Testis (tissue), 3 donors: ENCODE measurements around the gene GLS. TPM values are rescaled to one million over a fixed set of nuclear protein-coding genes. Genes with fewer than 3 reads are reported as not detected.

Experiments
- DNase-seq: peaks from one replicate; pipeline ENCODE4 v3.0.0-alpha.2; 2019
- H3K27ac ChIP-seq, 2 donors: fragments of 200-600 bp; sonication (generic); one replicate each; pipeline ENCODE4 v1.5.1; 2019
- H3K27me3 ChIP-seq: fragments of 200-600 bp; sonication (generic); one replicate; pipeline ENCODE4 v1.5.1; 2019
- H3K36me3 ChIP-seq: fragments of 200-600 bp; sonication (generic); one replicate; pipeline ENCODE4 v1.5.1; 2017; ENCODE audit warnings: low read depth; ENCODE audit errors: missing control alignments
- H3K4me1 ChIP-seq: fragments of 200-600 bp; sonication (generic); one replicate; pipeline ENCODE4 v1.5.1; 2019
- H3K4me3 ChIP-seq, 2 donors: fragments of 200-600 bp; sonication (generic); one replicate each; pipeline ENCODE4 v1.5.1; 2017 to 2019
- H3K9me3 ChIP-seq: fragments of 200-600 bp; sonication (generic); one replicate; pipeline ENCODE4 v1.5.1; 2017
- CTCF ChIP-seq, 3 experiments: fragments of 450-650 bp in 2 of 3; fragments of 200-600 bp in 1 of 3; sonication (generic) in 1 of 3; IDR thresholded peaks; one replicate each; pipeline ENCODE4 v1.5.1; 2016 to 2019; ENCODE audit warnings: antibody characterized with exemption in 3 of 3, mild to moderate bottlenecking in 2 of 3, moderate library complexity in 1 of 3
- POLR2A ChIP-seq: fragments of 450-650 bp; IDR thresholded peaks from one replicate; pipeline ENCODE4 v1.6.1; 2017; ENCODE audit warnings: antibody characterized with exemption, mild to moderate bottlenecking, moderate library complexity
- WGBS, 2 donors: methylation state at CpG; one replicate each; pipeline ENCODE4 v1.1.5; 2018; 5-methylcytosine and 5-hydroxymethylcytosine counted together
- intact Hi-C: fragments of 100-400 bp; cut with DNase I; formaldehyde crosslinking; loops from one replicate; pipeline ENCODE4 v1.15.1; 2023; ENCODE audit warnings: low total_unique reads
- polyA plus RNA-seq: library from polyadenylated mRNA; stranded (reverse); fragments of 350-450 nt; fragmentation: Illumina TruSeq; extraction: RNeasy Lipid Tissue Mini Kit (QIAGEN cat#74804); gene quantifications from one replicate; pipeline ENCODE4 v1.2.3, GENCODE V29; 2014; ENCODE audit warnings: low read depth, low replicate concordance; ENCODE audit not compliant: insufficient read depth
- total RNA-seq, 2 donors: library from RNA; depleted of rRNA; stranded (reverse); fragments of >200 nt; gene quantifications; one replicate each; pipeline ENCODE4 v1.2.3, GENCODE V29; 2016

The GLS gene
- total and polyA plus RNA-seq, 3 donors from 2014 or later, result 22.8 to 130 (median 77.7) TPM

- Histone ChIP-seq H3K4me1 (peaks cover 17% of the 10 kb centered on the region), H3K27ac (no peak overlapping the region), H3K9me3 (no peaks in the 10 kb centered on the region), H3K36me3 (no peaks in the 10 kb centered on the region), H3K27me3 (no peaks in the 10 kb centered on the region), H3K4me3 (no peak overlapping the region)
- TF ChIP-seq POLR2A (no peak), CTCF (IDR thresholded peaks at IDR 0.05) (no peak)
- WGBS, 2 donors, result 94 to 96% methylated on average over 2 of the region's 2 CpGs
- DNase-seq, result no peak
- intact Hi-C loops, result no loop called here
These were observed 95.9 kb downstream of the GLS start for GRCh38 chr2:190976521-190976920.

GRCh38 chr2:190977505-190977904 is 96.9 kb downstream of the GLS start:
- H3K4me3 ChIP-seq, result no peak overlapping the region
- H3K4me1 ChIP-seq, result peaks cover 17% of the 10 kb centered on the region
- DNase-seq, result no peak
- no peaks in the 10 kb centered on the region for H3K9me3 ChIP-seq
- no peaks in the 10 kb centered on the region for H3K27me3 ChIP-seq
- 94% methylated on average over 5 of the region's 5 CpGs for WGBS, 2 donors
- TF ChIP-seq CTCF (IDR thresholded peaks at IDR 0.05), result no peak
- TF ChIP-seq POLR2A, result no peak
- H3K36me3 ChIP-seq, result no peaks in the 10 kb centered on the region
- intact Hi-C loops, result no loop called here
- no peak overlapping the region for H3K27ac ChIP-seq

- WGBS, 2 donors, result 91 to 95% methylated on average over 17 of the region's 17 CpGs
- H3K36me3 ChIP-seq, result no peaks in the 10 kb centered on the region
- H3K9me3 ChIP-seq, result no peaks in the 10 kb centered on the region
- no peak for DNase-seq
- H3K4me3 ChIP-seq, result no peak overlapping the region
- no peaks in the 10 kb centered on the region for H3K27me3 ChIP-seq
- H3K4me1 ChIP-seq, result peaks cover 17% of the 10 kb centered on the region
- intact Hi-C loops, result no loop called here
- H3K27ac ChIP-seq, result no peak overlapping the region
- no peak for TF ChIP-seq CTCF (IDR thresholded peaks at IDR 0.05)
- no peak for TF ChIP-seq POLR2A
These were observed 97.9 kb downstream of the GLS start for GRCh38 chr2:190978389-190979053.

- Histone ChIP-seq H3K27ac (peak overlapping the region in 1 of 2 donors; percentile 11), H3K9me3 (no peaks in the 10 kb centered on the region), H3K4me3 (no peak overlapping the region), H3K36me3 (no peaks in the 10 kb centered on the region), H3K27me3 (no peaks in the 10 kb centered on the region), H3K4me1 (peaks cover 10% of the 10 kb centered on the region)
- intact Hi-C loops, result no loop called here
- TF ChIP-seq POLR2A (no peak), CTCF (IDR thresholded peaks at IDR 0.05) (no peak)
- peak; percentile 72 for DNase-seq
- 33 to 44% methylated on average over 13 to 14 of the region's 14 CpGs for WGBS, 2 donors
These were observed 99.4 kb downstream of the GLS start for GRCh38 chr2:190979906-190980629.
